ENCODE data around the gene KBTBD12.

GRCh38 chr3:127978636-127979035, 63.6 kb downstream of the KBTBD12 start:
- TF ChIP-seq HOXA7 (CRISPR knock-in tag; IDR thresholded peaks at IDR 0.05) (no peak), ZNF816 (CRISPR knock-in tag; IDR thresholded peaks at IDR 0.05; ENCODE audit: borderline replicate concordance) (no peak), ARHGAP35 (CRISPR knock-in tag; IDR thresholded peaks at IDR 0.05; ENCODE audit: borderline replicate concordance) (no peak), HDAC2 (CRISPR knock-in tag; IDR thresholded peaks at IDR 0.05) (no peak), CTCF (CRISPR knock-in tag; IDR thresholded peaks at IDR 0.05) (no peak)

All from HepG2 (cell line).